ENCODE measurements around the gene TMEM200A.

The TMEM200A gene

DNA sequence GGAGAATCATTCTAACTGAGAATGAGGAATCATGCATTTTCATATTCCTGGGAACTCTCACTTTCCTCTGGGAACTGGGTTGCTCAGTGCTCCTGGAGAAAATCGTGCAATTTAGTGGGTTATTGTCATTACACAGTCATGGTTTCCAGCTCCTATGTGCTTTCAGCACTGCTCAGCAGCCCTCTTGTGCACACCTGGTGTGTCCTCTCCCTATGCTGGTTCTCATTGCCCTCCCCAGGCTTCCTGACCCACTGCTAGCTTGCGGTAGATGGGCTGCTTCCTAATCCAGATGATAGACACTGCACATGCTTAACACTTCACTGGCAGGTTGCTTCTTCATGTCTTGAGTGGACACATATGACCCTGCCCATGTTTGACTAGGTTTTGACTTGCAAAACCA, 39.7 kb downstream of the TMEM200A start:
- Histone ChIP-seq H3K4me2 (ENCODE audit: low read depth, low read length, poor library complexity, severe bottlenecking) (no peak overlapping the region), H3K79me2 (ENCODE audit: insufficient read depth, low read length) (no peaks in the 10 kb centered on the region), H3K9me3 (ENCODE audit: insufficient read depth, low read length) (no peaks in the 10 kb centered on the region), H3K27me3 (ENCODE audit: low read length) (no peaks in the 10 kb centered on the region), H3K27ac (ENCODE audit: low read depth, low read length) (no peak overlapping the region), H4K20me1 (ENCODE audit: low read depth, low read length) (no peaks in the 10 kb centered on the region), H3K36me3 (ENCODE audit: low read length) (no peaks in the 10 kb centered on the region), H3K9me2 (replicated peaks; ENCODE audit: insufficient read depth, low read length) (no peaks in the 10 kb centered on the region), H3K9ac (ENCODE audit: low read length) (no peak overlapping the region), H3F3A (ENCODE audit: insufficient read depth) (no peaks in the 10 kb centered on the region), H3K4me3 (ENCODE audit: insufficient read depth, low read length, poor library complexity, severe bottlenecking) (no peak overlapping the region), H2AFZ (ENCODE audit: low read depth, low read length, severe bottlenecking) (no peak overlapping the region)
- TF ChIP-seq CTCF (IDR thresholded peaks at IDR 0.05; ENCODE audit: insufficient read depth, low read length, poor library complexity, severe bottlenecking): no peak
- no peak for TF ChIP-seq EZH2phosphoT487 (conservative IDR thresholded peaks at IDR 0.05; ENCODE audit: low read length)

GRCh38 chr6:130407032-130407431, 41.2 kb downstream of the TMEM200A start:
- no peak overlapping the region for H3K4me3 ChIP-seq (ENCODE audit: insufficient read depth, low read length, poor library complexity, severe bottlenecking)
- no peak overlapping the region for H3K27ac ChIP-seq (ENCODE audit: low read depth, low read length)
- H3K4me2 ChIP-seq (ENCODE audit: low read depth, low read length, poor library complexity, severe bottlenecking): no peak overlapping the region

DNA sequence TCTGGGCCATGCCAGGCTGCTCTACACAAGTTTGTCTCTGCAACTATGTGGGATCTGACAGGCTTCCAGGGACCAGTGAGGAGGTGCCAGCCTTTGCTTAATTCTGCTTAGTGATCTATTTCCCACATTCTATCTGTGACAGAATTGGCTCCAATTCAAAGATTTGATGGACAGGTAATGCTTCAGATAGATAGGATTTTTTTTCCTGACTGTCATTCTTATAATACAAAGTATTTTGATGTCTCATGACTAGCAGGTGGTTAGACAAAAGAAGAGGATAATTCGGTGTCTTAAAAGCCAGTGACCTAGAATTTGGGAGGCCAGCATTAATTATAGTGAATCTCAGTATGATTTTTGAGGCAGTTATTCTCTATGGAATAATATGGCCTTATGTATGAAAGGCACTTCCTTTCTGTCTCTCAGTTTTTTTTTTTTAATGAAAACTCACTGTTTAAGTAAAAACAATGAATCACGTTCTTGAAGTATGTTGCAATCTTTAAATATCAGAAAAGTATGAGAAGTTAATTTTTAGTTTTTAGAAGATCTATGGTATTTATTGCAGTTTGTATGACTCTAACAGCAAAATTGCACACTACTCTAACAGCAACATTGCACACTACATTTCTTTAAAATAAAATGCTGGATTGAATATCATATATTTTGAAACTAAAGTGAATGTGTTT, 43.7 kb downstream of the TMEM200A start:
- Histone ChIP-seq H2AFZ (ENCODE audit: low read depth, low read length, severe bottlenecking) (no peak overlapping the region), H4K20me1 (ENCODE audit: low read depth, low read length) (no peaks in the 10 kb centered on the region), H3K27me3 (ENCODE audit: low read length) (no peaks in the 10 kb centered on the region), H3K4me2 (ENCODE audit: low read depth, low read length, poor library complexity, severe bottlenecking) (no peak overlapping the region), H3K36me3 (ENCODE audit: low read length) (no peaks in the 10 kb centered on the region), H3K4me3 (ENCODE audit: insufficient read depth, low read length, poor library complexity, severe bottlenecking) (no peak overlapping the region), H3K9ac (ENCODE audit: low read length) (no peak overlapping the region), H3K79me2 (ENCODE audit: insufficient read depth, low read length) (no peaks in the 10 kb centered on the region), H3K9me2 (replicated peaks; ENCODE audit: insufficient read depth, low read length) (no peaks in the 10 kb centered on the region), H3K9me3 (ENCODE audit: insufficient read depth, low read length) (no peaks in the 10 kb centered on the region), H3K27ac (ENCODE audit: low read depth, low read length) (no peak overlapping the region), H3F3A (ENCODE audit: insufficient read depth) (no peaks in the 10 kb centered on the region)
- TF ChIP-seq EZH2phosphoT487 (conservative IDR thresholded peaks at IDR 0.05; ENCODE audit: low read length) (no peak), CTCF (IDR thresholded peaks at IDR 0.05; ENCODE audit: insufficient read depth, low read length, poor library complexity, severe bottlenecking) (no peak)

More at GRCh38 chr6:130407032-130407431, 41.2 kb downstream of the TMEM200A start:
- no peak overlapping the region for H3K9ac ChIP-seq (ENCODE audit: low read length)
- H2AFZ ChIP-seq (ENCODE audit: low read depth, low read length, severe bottlenecking): no peak overlapping the region
- no peaks in the 10 kb centered on the region for H4K20me1 ChIP-seq (ENCODE audit: low read depth, low read length)
- H3K79me2 ChIP-seq (ENCODE audit: insufficient read depth, low read length): no peaks in the 10 kb centered on the region
- no peaks in the 10 kb centered on the region for H3F3A ChIP-seq (ENCODE audit: insufficient read depth)
- H3K9me3 ChIP-seq (ENCODE audit: insufficient read depth, low read length): no peaks in the 10 kb centered on the region
- no peaks in the 10 kb centered on the region for H3K27me3 ChIP-seq (ENCODE audit: low read length)
- TF ChIP-seq EZH2phosphoT487 (conservative IDR thresholded peaks at IDR 0.05; ENCODE audit: low read length): no peak
- no peak for TF ChIP-seq CTCF (IDR thresholded peaks at IDR 0.05; ENCODE audit: insufficient read depth, low read length, poor library complexity, severe bottlenecking)
- H3K36me3 ChIP-seq (ENCODE audit: low read length): no peaks in the 10 kb centered on the region
- no peaks in the 10 kb centered on the region for H3K9me2 ChIP-seq (replicated peaks; ENCODE audit: insufficient read depth, low read length)
